Neural cell (in vitro differentiated cells): ENCODE measurements around the gene NCKAP5.

ENCODE experiments used
- EP300 ChIP-seq: fragments of 450-650 bp; conservative IDR thresholded peaks from 2 replicates; pipeline ENCODE4 v1.6.1; 2014; ENCODE audit warnings: antibody characterized with exemption, mild to moderate bottlenecking, moderate library complexity; ENCODE audit not compliant: poor library complexity, severe bottlenecking
- TAF1 ChIP-seq: IDR thresholded peaks from 2 replicates; pipeline ENCODE4 v1.6.1; 2012; ENCODE audit warnings: low read depth
- TF ChIP-seq, protein P1 (sequence below): fragments of 450-650 bp; IDR thresholded peaks from 2 replicates; pipeline ENCODE4 v1.5.1; 2014; ENCODE audit warnings: antibody characterized with exemption, mild to moderate bottlenecking, moderate library complexity; ENCODE audit not compliant: poor library complexity, severe bottlenecking

DNA sequence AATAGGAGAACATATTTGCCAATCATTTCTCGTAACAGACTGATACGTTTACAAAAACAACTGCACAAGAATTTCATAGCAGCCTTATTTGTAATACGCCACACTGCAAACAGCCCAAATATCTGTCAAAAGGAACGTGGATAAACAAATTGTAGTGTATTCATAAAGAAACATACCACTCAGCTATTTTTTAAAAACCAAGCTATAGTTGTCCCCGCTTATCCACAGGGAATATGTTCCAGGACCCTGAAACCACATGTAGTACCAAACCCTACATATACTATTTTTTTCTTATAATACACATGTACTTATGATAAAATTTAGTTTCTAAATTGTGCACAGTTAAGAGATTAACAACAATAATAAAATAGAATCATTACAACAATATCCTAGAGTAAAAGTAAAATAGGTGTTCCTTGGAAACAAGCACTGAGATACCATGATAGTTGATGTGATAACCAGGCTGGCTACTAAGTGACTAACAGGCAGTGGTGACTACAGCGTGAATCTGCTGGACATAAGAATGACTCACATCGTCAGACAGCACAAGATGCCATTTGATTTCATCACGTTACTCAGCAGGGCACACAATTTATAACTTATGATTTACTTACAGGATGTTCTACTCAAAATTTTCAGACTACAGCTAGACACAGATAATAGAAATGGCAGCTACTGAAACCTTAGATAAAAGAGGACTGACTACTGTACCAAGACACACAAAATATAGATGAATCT, 367.4 kb downstream of the NCKAP5 start:
- no peak for TF ChIP-seq EP300
- TF ChIP-seq, protein P1, sequence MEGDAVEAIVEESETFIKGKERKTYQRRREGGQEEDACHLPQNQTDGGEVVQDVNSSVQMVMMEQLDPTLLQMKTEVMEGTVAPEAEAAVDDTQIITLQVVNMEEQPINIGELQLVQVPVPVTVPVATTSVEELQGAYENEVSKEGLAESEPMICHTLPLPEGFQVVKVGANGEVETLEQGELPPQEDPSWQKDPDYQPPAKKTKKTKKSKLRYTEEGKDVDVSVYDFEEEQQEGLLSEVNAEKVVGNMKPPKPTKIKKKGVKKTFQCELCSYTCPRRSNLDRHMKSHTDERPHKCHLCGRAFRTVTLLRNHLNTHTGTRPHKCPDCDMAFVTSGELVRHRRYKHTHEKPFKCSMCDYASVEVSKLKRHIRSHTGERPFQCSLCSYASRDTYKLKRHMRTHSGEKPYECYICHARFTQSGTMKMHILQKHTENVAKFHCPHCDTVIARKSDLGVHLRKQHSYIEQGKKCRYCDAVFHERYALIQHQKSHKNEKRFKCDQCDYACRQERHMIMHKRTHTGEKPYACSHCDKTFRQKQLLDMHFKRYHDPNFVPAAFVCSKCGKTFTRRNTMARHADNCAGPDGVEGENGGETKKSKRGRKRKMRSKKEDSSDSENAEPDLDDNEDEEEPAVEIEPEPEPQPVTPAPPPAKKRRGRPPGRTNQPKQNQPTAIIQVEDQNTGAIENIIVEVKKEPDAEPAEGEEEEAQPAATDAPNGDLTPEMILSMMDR = no peak
- no peak for TF ChIP-seq TAF1
